ENCODE data around the gene TRIM65.
A peak's percentile ranks its signal among the peaks of the same experiment; 100 is the strongest.

The TRIM65 gene

DNA sequence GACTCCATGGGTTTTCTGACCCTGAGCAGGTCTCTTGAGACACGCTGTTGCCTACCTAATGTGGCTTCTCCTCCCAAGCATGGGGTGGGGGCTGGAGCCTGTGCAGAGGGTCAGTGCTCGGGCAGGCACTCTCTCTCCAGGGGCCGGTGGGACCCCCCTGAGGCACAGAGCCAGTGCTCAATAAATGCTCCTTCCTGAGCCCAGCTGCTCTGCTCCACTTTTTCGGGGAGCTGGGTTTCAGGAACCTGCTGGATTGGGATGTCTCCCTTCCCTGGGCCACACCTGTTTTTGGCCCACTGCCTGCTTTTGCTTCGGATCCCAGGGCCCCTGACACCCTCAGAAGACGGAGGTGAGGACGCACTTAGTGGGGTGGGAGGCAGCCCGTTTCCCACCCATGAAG lies 1.3 kb upstream of the TRIM65 start:
- TF ChIP-seq EZH2phosphoT487 (IDR thresholded peaks at IDR 0.05; ENCODE audit: low read depth), result no peak

DNA sequence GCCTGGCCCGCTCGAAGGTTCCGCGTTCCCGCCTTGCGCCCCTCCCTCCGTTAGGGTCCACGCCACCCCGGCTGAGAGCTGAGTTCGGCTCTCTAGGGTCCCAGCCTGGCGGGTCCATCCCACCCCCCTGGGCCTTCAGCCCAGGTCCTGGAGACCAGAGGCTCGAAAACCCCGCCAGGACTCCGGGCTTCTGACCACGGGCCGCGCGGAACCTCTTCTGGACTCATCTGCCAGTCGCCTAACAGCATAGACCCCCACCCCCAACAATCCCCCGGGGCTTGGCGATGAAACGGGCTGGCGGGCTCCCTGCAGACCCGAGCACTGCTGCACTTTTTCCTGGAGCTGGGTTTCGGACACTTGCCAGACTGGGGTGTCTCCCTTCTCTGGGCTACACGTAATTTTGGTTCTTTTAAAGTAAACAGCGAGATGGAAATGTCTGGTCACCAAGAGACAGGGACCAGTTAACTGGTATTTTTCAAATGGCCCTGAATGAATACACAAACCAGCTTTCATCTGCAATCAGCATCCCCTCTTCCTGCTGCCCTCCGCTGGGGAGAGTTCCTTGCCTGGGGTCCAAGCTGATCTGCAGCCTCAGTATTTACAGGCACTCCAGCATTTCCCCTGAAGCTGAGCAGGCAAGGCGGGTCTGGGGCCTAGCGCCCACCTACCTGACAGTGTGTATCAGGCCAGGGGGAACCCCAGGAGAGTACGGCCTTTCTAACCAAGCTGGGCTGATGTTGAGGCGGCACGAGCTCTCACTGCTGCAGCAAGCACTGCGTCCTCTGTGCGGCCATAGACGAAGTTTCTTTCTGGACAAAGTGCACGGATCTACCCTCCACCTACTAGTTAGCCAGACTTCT lies 639 bp upstream of the TRIM65 start:
- no peak overlapping the region for H3K27ac ChIP-seq (ENCODE audit: low read length)

More for the DNA sequence above, 1.3 kb upstream of the TRIM65 start:
- Histone ChIP-seq H3K79me2 (ENCODE audit: low read length) (peaks cover 38% of the 10 kb centered on the region), H4K20me1 (ENCODE audit: insufficient read depth, low read length) (no peaks in the 10 kb centered on the region), H3K27me3 (ENCODE audit: low read depth, low read length) (no peaks in the 10 kb centered on the region), H3K4me1 (ENCODE audit: low read length) (peaks cover 15% of the 10 kb centered on the region), H3K36me3 (replicated peaks; ENCODE audit: low read depth, low read length) (peaks cover 14% of the 10 kb centered on the region), H3K9ac (ENCODE audit: low read length) (no peak overlapping the region), H3K4me3 (ENCODE audit: low read length) (no peak overlapping the region), H2AFZ (ENCODE audit: low read depth, low read length) (no peak overlapping the region), H3K9me3 (ENCODE audit: insufficient read depth, low read length) (no peaks in the 10 kb centered on the region), H3K4me2 (ENCODE audit: low read length) (no peak overlapping the region), H3K27ac (ENCODE audit: low read length) (no peak overlapping the region)

DNA sequence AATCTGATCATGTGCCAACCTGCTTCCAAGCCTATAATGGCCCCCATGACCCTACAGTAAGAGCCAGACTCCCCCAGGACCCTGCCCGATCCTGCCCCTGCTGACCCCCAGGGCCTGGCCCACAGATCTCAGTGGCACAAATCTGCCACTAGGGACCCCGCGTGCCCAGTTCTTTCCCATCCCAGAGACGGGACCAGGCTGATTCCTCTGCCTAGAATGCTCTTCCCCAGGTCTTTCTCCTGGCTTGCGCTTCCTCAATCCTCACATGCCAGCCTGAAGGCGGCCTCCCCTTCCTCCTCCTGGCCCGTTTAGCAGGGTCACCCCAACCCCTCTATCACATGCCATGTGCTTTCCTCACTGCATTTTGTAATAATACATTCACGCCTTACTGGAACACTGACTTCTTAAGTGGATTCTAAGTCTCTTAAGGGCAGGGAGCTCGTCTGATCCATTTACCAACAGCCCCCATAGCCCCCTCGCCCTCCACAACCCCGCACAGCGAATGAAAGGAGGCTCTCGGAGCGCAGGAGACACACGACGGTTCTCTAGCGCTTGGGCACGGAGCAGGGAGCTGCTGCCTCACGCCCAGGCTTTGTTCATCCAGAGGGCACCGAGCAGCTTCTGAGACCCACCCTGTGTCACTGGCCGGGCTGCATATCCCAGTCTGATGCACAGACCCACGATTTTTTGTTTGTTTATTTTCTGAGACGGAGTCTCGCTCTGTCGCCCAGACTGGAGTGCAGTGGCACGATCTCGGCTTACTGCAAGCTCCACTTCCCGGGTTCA lies 1.2 kb downstream of the TRIM65 start:
- Histone ChIP-seq H3K27ac (ENCODE audit: low read length) (0 out of 2 replicates have a peak overlapping the region, but pooled peaks have one; percentile 22), H2AFZ (ENCODE audit: low read depth, low read length) (no peak overlapping the region), H3K4me3 (ENCODE audit: low read length) (peak overlapping the region; percentile 90), H3K36me3 (replicated peaks; ENCODE audit: low read depth, low read length) (peaks cover 5% of the 10 kb centered on the region), H3K9ac (ENCODE audit: low read length) (peak overlapping the region; percentile 73), H3K27me3 (ENCODE audit: low read depth, low read length) (no peaks in the 10 kb centered on the region), H4K20me1 (ENCODE audit: insufficient read depth, low read length) (no peaks in the 10 kb centered on the region), H3K4me1 (ENCODE audit: low read length) (peaks cover 15% of the 10 kb centered on the region), H3K79me2 (ENCODE audit: low read length) (peaks cover 38% of the 10 kb centered on the region), H3K4me2 (ENCODE audit: low read length) (peak overlapping the region; percentile 94), H3K9me3 (ENCODE audit: insufficient read depth, low read length) (no peaks in the 10 kb centered on the region)
- no peak for TF ChIP-seq EZH2phosphoT487 (IDR thresholded peaks at IDR 0.05; ENCODE audit: low read depth)
- TF ChIP-seq, protein P1, sequence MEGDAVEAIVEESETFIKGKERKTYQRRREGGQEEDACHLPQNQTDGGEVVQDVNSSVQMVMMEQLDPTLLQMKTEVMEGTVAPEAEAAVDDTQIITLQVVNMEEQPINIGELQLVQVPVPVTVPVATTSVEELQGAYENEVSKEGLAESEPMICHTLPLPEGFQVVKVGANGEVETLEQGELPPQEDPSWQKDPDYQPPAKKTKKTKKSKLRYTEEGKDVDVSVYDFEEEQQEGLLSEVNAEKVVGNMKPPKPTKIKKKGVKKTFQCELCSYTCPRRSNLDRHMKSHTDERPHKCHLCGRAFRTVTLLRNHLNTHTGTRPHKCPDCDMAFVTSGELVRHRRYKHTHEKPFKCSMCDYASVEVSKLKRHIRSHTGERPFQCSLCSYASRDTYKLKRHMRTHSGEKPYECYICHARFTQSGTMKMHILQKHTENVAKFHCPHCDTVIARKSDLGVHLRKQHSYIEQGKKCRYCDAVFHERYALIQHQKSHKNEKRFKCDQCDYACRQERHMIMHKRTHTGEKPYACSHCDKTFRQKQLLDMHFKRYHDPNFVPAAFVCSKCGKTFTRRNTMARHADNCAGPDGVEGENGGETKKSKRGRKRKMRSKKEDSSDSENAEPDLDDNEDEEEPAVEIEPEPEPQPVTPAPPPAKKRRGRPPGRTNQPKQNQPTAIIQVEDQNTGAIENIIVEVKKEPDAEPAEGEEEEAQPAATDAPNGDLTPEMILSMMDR (IDR thresholded peaks at IDR 0.05; ENCODE audit: low read depth, low read length), result peak; percentile 35

More for the DNA sequence above, 639 bp upstream of the TRIM65 start:
- Histone ChIP-seq H3K4me1 (ENCODE audit: low read length) (peaks cover 15% of the 10 kb centered on the region), H3K36me3 (replicated peaks; ENCODE audit: low read depth, low read length) (peaks cover 14% of the 10 kb centered on the region), H3K9ac (ENCODE audit: low read length) (peak overlapping the region; percentile 43; the same call in 1 of the 2 replicates), H4K20me1 (ENCODE audit: insufficient read depth, low read length) (no peaks in the 10 kb centered on the region), H3K4me3 (ENCODE audit: low read length) (peak overlapping the region; percentile 90), H3K4me2 (ENCODE audit: low read length) (peak overlapping the region; percentile 94), H2AFZ (ENCODE audit: low read depth, low read length) (no peak overlapping the region), H3K9me3 (ENCODE audit: insufficient read depth, low read length) (no peaks in the 10 kb centered on the region), H3K79me2 (ENCODE audit: low read length) (peaks cover 38% of the 10 kb centered on the region), H3K27me3 (ENCODE audit: low read depth, low read length) (no peaks in the 10 kb centered on the region)
- TF ChIP-seq, protein P1 (IDR thresholded peaks at IDR 0.05; ENCODE audit: low read depth, low read length), result no peak
- no peak for TF ChIP-seq EZH2phosphoT487 (IDR thresholded peaks at IDR 0.05; ENCODE audit: low read depth)

DNA sequence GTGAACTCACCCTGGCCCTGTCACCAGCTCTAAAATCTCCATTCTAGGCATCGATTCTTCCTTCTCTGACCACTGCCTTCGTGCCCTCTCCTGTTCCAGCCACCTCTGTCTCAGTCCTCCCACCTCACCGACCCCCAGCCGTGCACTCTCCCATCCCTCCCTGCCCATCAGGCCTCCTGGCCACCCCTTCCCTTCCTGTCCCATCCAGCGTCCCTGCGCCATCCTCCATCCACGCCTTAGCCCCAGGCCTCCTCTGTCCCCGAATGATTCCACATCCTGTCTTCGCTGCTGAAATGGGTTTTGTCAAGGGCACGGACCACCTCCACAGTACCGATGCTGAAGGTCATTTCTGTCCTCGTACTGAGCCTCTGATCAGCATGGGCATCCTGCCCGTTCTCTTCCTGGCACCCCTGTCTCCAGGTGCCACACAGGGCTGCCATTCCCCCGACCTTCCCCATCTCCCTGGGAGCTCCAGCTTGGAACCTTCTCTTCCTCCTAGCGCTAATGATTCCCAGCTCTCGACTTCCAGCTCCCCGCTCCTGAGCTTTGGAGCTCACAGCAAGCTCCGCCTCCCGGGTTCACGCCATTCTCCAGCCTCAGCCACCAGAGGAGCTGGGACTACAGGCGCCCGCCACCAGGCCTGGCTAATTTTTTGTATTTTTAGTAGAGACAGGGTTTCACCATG lies 2.6 kb downstream of the TRIM65 start:
- no peak overlapping the region for H3K4me3 ChIP-seq (ENCODE audit: low read length)
- H3K36me3 ChIP-seq (replicated peaks; ENCODE audit: low read depth, low read length), result peaks cover 5% of the 10 kb centered on the region
- peaks cover 38% of the 10 kb centered on the region for H3K79me2 ChIP-seq (ENCODE audit: low read length)
- TF ChIP-seq, protein P1 (IDR thresholded peaks at IDR 0.05; ENCODE audit: low read depth, low read length), result no peak
- no peak for TF ChIP-seq EZH2phosphoT487 (IDR thresholded peaks at IDR 0.05; ENCODE audit: low read depth)
- H4K20me1 ChIP-seq (ENCODE audit: insufficient read depth, low read length), result no peaks in the 10 kb centered on the region
- no peak overlapping the region for H3K9ac ChIP-seq (ENCODE audit: low read length)
- no peaks in the 10 kb centered on the region for H3K27me3 ChIP-seq (ENCODE audit: low read depth, low read length)
- no peak overlapping the region for H3K4me2 ChIP-seq (ENCODE audit: low read length)
- H3K4me1 ChIP-seq (ENCODE audit: low read length), result peaks cover 15% of the 10 kb centered on the region
- no peak overlapping the region for H2AFZ ChIP-seq (ENCODE audit: low read depth, low read length)
- no peak overlapping the region for H3K27ac ChIP-seq (ENCODE audit: low read length)
- no peaks in the 10 kb centered on the region for H3K9me3 ChIP-seq (ENCODE audit: insufficient read depth, low read length)

Data from OCI-LY3 (cell line).